ENCODE results near the gene PTS. TPM values are rescaled to one million over a fixed set of nuclear protein-coding genes. Genes with fewer than 3 reads are reported as not detected.

PTS gene
- polyA plus RNA-seq, 1 donor from 2014 or later, result 160 TPM

GRCh38 chr11:112229159-112229558 lies 2.9 kb downstream of the PTS start:
- H2AFZ ChIP-seq (ENCODE audit: low read depth, low read length), result no peak overlapping the region

GRCh38 chr11:112229746-112230433 lies 3.7 kb downstream of the PTS start:
- TF ChIP-seq RAD21 (conservative IDR thresholded peaks at IDR 0.05) (no peak), POLR2AphosphoS5 (IDR thresholded peaks at IDR 0.05) (no peak), SMC3 (conservative IDR thresholded peaks at IDR 0.05; ENCODE audit: poor library complexity) (no peak), TAF1 (IDR thresholded peaks at IDR 0.05; ENCODE audit: low read depth) (no peak), MXI1 (conservative IDR thresholded peaks at IDR 0.05; ENCODE audit: poor library complexity, severe bottlenecking) (no peak), CTCF (IDR thresholded peaks at IDR 0.05; ENCODE audit: poor library complexity, severe bottlenecking) (no peak), EP300 (conservative IDR thresholded peaks at IDR 0.05; ENCODE audit: poor library complexity, severe bottlenecking) (no peak), REST (IDR thresholded peaks at IDR 0.05; ENCODE audit: borderline replicate concordance) (no peak), EZH2 (IDR thresholded peaks at IDR 0.05; ENCODE audit: borderline replicate concordance, insufficient read depth, low read length, poor library complexity, severe bottlenecking) (no peak)
- no peaks in the 10 kb centered on the region for H3K27me3 ChIP-seq (ENCODE audit: insufficient read depth, low read depth, low read length)
- H3K4me3 ChIP-seq (ENCODE audit: low read length), result no peak overlapping the region
- H3F3A ChIP-seq (ENCODE audit: insufficient read depth, low read length, poor library complexity, severe bottlenecking), result no peaks in the 10 kb centered on the region
- H4K20me1 ChIP-seq (ENCODE audit: insufficient read depth), result no peaks in the 10 kb centered on the region
- no peaks in the 10 kb centered on the region for H3K9me3 ChIP-seq (ENCODE audit: low read length)
- no peaks in the 10 kb centered on the region for H3K36me3 ChIP-seq (ENCODE audit: insufficient read depth, low read length)
- H3K27ac ChIP-seq (ENCODE audit: low read length), result no peak overlapping the region
- H3K9me2 ChIP-seq (ENCODE audit: insufficient read depth, low read length), result no peaks in the 10 kb centered on the region
- H2AFZ ChIP-seq (ENCODE audit: low read depth, low read length), result no peak overlapping the region
- H3K4me2 ChIP-seq (ENCODE audit: low read length), result no peak overlapping the region
- peaks cover 27% of the 10 kb centered on the region for H3K79me2 ChIP-seq (replicated peaks; ENCODE audit: insufficient read depth, low read length)
- no peak overlapping the region for H3K9ac ChIP-seq (ENCODE audit: low read length)

More at GRCh38 chr11:112229159-112229558, 2.9 kb downstream of the PTS start:
- no peaks in the 10 kb centered on the region for H3K9me3 ChIP-seq (ENCODE audit: low read length)
- TF ChIP-seq RAD21 (conservative IDR thresholded peaks at IDR 0.05) (no peak), TAF1 (IDR thresholded peaks at IDR 0.05; ENCODE audit: low read depth) (no peak), POLR2AphosphoS5 (IDR thresholded peaks at IDR 0.05) (no peak), EP300 (conservative IDR thresholded peaks at IDR 0.05; ENCODE audit: poor library complexity, severe bottlenecking) (no peak), EZH2 (IDR thresholded peaks at IDR 0.05; ENCODE audit: borderline replicate concordance, insufficient read depth, low read length, poor library complexity, severe bottlenecking) (no peak), MXI1 (conservative IDR thresholded peaks at IDR 0.05; ENCODE audit: poor library complexity, severe bottlenecking) (no peak)
- H3K79me2 ChIP-seq (replicated peaks; ENCODE audit: insufficient read depth, low read length), result peaks cover 27% of the 10 kb centered on the region
- no peaks in the 10 kb centered on the region for H3K36me3 ChIP-seq (ENCODE audit: insufficient read depth, low read length)
- no peaks in the 10 kb centered on the region for H3K27me3 ChIP-seq (ENCODE audit: insufficient read depth, low read depth, low read length)
- H3K4me2 ChIP-seq (ENCODE audit: low read length), result no peak overlapping the region
- no peaks in the 10 kb centered on the region for H4K20me1 ChIP-seq (ENCODE audit: insufficient read depth)
- H3K27ac ChIP-seq (ENCODE audit: low read length), result no peak overlapping the region
- no peak overlapping the region for H3K9ac ChIP-seq (ENCODE audit: low read length)
- H3F3A ChIP-seq (ENCODE audit: insufficient read depth, low read length, poor library complexity, severe bottlenecking), result no peaks in the 10 kb centered on the region
- H3K9me2 ChIP-seq (ENCODE audit: insufficient read depth, low read length), result no peaks in the 10 kb centered on the region
- no peak overlapping the region for H3K4me3 ChIP-seq (ENCODE audit: low read length)
